ENCODE results near the gene CADM2. TPM values are rescaled to one million over a fixed set of nuclear protein-coding genes. Genes with fewer than 3 reads are reported as not detected.

Gene CADM2
- total RNA-seq, 1 experiment from 2014 or later, result 10.9 TPM

DNA sequence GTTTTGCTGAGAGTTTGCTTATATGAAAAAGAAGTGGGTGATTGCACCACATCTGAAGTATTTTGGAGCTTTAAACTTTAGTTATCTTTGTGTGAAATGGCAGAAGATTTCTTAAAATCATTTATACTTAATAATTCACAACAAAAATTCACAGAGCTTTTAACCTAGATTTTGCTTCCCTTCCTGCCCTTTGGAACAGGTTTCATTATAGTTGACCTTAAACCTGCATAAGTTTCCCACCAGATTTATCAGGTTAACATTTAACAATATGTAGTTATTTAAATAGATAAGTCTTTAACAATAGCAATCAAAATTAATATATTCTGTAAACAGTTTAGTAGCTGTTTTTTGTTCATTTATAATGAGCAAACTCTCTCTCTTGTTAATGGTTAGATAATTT, 30.3 kb downstream of the CADM2 start:
- Histone ChIP-seq H2AK5ac (ENCODE audit: insufficient read length, low read length) (no peak overlapping the region), H3K4me2 (ENCODE audit: insufficient read depth, insufficient read length, low read length) (no peak overlapping the region), H2BK20ac (ENCODE audit: low read depth, low read length, poor library complexity, severe bottlenecking) (no peak overlapping the region), H3K9ac (ENCODE audit: extremely low read depth, insufficient read length, low read length) (no peak overlapping the region), H3K23me2 (ENCODE audit: insufficient read length, low read depth, low read length, poor library complexity, severe bottlenecking) (no peaks in the 10 kb centered on the region), H3K23ac (ENCODE audit: insufficient read length, low read depth, low read length) (no peak overlapping the region), H3K27ac (ENCODE audit: insufficient read length, low read depth, low read length) (no peak overlapping the region), H4K8ac (replicated peaks; ENCODE audit: insufficient read length, low read depth, low read length) (no peak overlapping the region), H2AFZ (ENCODE audit: low read length) (no peak overlapping the region), H3K4ac (ENCODE audit: low read depth, low read length) (no peak overlapping the region), H3K27me3 (ENCODE audit: insufficient read depth, low read length) (no peaks in the 10 kb centered on the region), H2BK5ac (ENCODE audit: insufficient read length, low read length) (no peak overlapping the region), H4K20me1 (ENCODE audit: control insufficient read depth, insufficient read depth, insufficient read length) (no peaks in the 10 kb centered on the region), H3K56ac (ENCODE audit: insufficient read length, low read depth, low read length) (no peak overlapping the region), H4K91ac (ENCODE audit: insufficient read length, low read depth, low read length) (no peak overlapping the region), H3K14ac (ENCODE audit: insufficient read depth, low read length) (no peak overlapping the region), H4K5ac (ENCODE audit: insufficient read length, low read depth, low read length) (no peak overlapping the region), H2BK120ac (ENCODE audit: low read depth, low read length, poor library complexity, severe bottlenecking) (no peak overlapping the region), H3T11ph (ENCODE audit: low read length) (no peak overlapping the region), H3K79me1 (ENCODE audit: insufficient read depth, low read depth, low read length, poor library complexity, severe bottlenecking) (no peaks in the 10 kb centered on the region), H3K18ac (ENCODE audit: insufficient read length, low read depth, low read length) (no peak overlapping the region), H2BK12ac (ENCODE audit: insufficient read length, low read depth, low read length) (no peak overlapping the region), H3K9me3 (ENCODE audit: control insufficient read depth, low read depth, low read length) (no peaks in the 10 kb centered on the region), H3K4me1 (ENCODE audit: insufficient read depth, low read length) (peaks cover under 1% of the 10 kb centered on the region), H2BK15ac (ENCODE audit: low read depth, low read length) (no peak overlapping the region), H3K79me2 (ENCODE audit: insufficient read depth, low read length) (no peaks in the 10 kb centered on the region)
- TF ChIP-seq, protein P1, sequence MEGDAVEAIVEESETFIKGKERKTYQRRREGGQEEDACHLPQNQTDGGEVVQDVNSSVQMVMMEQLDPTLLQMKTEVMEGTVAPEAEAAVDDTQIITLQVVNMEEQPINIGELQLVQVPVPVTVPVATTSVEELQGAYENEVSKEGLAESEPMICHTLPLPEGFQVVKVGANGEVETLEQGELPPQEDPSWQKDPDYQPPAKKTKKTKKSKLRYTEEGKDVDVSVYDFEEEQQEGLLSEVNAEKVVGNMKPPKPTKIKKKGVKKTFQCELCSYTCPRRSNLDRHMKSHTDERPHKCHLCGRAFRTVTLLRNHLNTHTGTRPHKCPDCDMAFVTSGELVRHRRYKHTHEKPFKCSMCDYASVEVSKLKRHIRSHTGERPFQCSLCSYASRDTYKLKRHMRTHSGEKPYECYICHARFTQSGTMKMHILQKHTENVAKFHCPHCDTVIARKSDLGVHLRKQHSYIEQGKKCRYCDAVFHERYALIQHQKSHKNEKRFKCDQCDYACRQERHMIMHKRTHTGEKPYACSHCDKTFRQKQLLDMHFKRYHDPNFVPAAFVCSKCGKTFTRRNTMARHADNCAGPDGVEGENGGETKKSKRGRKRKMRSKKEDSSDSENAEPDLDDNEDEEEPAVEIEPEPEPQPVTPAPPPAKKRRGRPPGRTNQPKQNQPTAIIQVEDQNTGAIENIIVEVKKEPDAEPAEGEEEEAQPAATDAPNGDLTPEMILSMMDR (conservative IDR thresholded peaks at IDR 0.05), result no peak
- H3K36me3 Mint-ChIP-seq (ENCODE audit: insufficient read depth in 1 of 3, low read depth in 3 of 3), result no peaks in the 10 kb centered on the region; a peak in 1 of 7 replicates
- H3K27me3 Mint-ChIP-seq (ENCODE audit: low read depth), result no peaks in the 10 kb centered on the region
- no peak overlapping the region for H3K4me3 Mint-ChIP-seq
- no peaks in the 10 kb centered on the region for H3K9me3 Mint-ChIP-seq
- DNase-seq, result no peak
- no peak overlapping the region for H3K27ac Mint-ChIP-seq
- peaks cover 36 to 44% of the 10 kb centered on the region in 2 experiments for H3K4me1 Mint-ChIP-seq

Data from H9 (cell line).